Measurements from ENCODE around the gene RIPK4. TPM values are rescaled to one million over a fixed set of nuclear protein-coding genes. Genes with fewer than 3 reads are reported as not detected.

The RIPK4 gene
- total RNA-seq, 1 donor from 2014 or later = 28.0 TPM

- H3K4me1 ChIP-seq = no peaks in the 10 kb centered on the region
- no peak overlapping the region for H3K4me3 ChIP-seq
- H3K27ac ChIP-seq = no peak overlapping the region
- DNase-seq (ENCODE audit: extremely low spot score in 2 of 2) = no peak
- intact Hi-C loops (cut with DNase I) = no loop called here
- H3K9me3 ChIP-seq = no peaks in the 10 kb centered on the region
- peaks cover 0 to 23% of the 10 kb centered on the region in 2 donors for H3K36me3 ChIP-seq
- TF ChIP-seq POLR2AphosphoS5 (IDR thresholded peaks at IDR 0.05; ENCODE audit: insufficient read depth in 1 of 2, low read depth in 1 of 2) = no peak
- TF ChIP-seq POLR2A (IDR thresholded peaks at IDR 0.05) = no peak
- TF ChIP-seq, protein P1, sequence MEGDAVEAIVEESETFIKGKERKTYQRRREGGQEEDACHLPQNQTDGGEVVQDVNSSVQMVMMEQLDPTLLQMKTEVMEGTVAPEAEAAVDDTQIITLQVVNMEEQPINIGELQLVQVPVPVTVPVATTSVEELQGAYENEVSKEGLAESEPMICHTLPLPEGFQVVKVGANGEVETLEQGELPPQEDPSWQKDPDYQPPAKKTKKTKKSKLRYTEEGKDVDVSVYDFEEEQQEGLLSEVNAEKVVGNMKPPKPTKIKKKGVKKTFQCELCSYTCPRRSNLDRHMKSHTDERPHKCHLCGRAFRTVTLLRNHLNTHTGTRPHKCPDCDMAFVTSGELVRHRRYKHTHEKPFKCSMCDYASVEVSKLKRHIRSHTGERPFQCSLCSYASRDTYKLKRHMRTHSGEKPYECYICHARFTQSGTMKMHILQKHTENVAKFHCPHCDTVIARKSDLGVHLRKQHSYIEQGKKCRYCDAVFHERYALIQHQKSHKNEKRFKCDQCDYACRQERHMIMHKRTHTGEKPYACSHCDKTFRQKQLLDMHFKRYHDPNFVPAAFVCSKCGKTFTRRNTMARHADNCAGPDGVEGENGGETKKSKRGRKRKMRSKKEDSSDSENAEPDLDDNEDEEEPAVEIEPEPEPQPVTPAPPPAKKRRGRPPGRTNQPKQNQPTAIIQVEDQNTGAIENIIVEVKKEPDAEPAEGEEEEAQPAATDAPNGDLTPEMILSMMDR (IDR thresholded peaks at IDR 0.05) = no peak
- no peaks in the 10 kb centered on the region for H3K27me3 ChIP-seq
Measured at GRCh38 chr21:41802198-41802584, 35.3 kb upstream of the RIPK4 start.

DNA sequence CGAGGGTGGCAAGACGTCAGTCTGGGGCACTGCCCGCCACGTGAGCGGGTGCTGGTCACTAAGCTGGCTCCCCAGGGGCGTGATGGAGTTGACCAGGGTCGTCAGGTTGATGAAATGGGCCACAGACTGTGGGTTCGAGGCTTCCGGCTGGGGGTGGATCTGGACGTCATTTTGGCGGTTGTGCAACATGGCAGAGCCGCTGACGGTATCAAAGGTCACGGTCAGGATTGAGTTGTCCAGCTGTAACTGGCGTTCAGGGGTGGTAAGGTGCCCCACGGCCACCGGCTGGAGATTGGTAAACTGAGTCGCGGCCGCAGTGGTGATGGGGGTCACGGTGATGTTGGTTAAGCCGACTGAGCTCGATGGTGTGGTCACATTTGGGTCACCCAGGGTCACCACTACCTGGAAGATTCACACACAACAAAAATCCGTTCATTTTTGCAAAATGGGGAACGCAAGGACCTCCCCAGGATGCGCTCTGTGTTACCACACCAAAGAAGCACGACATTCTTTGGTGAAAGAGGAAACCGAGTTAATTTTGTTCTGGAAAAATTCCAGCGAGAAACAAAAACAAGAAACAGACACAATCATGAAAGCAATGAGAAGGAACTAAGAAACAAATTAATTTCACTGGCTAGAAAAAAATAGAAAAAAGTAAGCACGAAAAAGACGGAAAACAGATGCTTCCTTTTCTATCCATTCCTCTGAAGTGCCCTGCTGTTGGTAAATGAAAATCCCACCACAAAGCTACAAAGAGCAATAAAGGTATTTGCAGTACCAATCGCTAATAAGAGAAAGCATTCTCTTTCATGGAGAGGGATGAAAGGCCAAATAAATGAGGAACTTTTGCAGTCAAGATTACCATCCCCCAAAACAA, 34.7 kb upstream of the RIPK4 start:
- TF ChIP-seq, protein P1 (IDR thresholded peaks at IDR 0.05) = no peak
- no peak for TF ChIP-seq POLR2AphosphoS5 (IDR thresholded peaks at IDR 0.05; ENCODE audit: insufficient read depth in 1 of 2, low read depth in 1 of 2)
- TF ChIP-seq POLR2A (IDR thresholded peaks at IDR 0.05) = no peak
- H3K4me3 ChIP-seq = no peak overlapping the region
- intact Hi-C loops (cut with DNase I) = no loop called here
- peaks cover 0 to 23% of the 10 kb centered on the region in 2 donors for H3K36me3 ChIP-seq
- no peaks in the 10 kb centered on the region for H3K4me1 ChIP-seq
- no peaks in the 10 kb centered on the region for H3K27me3 ChIP-seq
- H3K27ac ChIP-seq = no peak overlapping the region
- no peaks in the 10 kb centered on the region for H3K9me3 ChIP-seq
- DNase-seq (ENCODE audit: extremely low spot score in 2 of 2) = no peak

DNA sequence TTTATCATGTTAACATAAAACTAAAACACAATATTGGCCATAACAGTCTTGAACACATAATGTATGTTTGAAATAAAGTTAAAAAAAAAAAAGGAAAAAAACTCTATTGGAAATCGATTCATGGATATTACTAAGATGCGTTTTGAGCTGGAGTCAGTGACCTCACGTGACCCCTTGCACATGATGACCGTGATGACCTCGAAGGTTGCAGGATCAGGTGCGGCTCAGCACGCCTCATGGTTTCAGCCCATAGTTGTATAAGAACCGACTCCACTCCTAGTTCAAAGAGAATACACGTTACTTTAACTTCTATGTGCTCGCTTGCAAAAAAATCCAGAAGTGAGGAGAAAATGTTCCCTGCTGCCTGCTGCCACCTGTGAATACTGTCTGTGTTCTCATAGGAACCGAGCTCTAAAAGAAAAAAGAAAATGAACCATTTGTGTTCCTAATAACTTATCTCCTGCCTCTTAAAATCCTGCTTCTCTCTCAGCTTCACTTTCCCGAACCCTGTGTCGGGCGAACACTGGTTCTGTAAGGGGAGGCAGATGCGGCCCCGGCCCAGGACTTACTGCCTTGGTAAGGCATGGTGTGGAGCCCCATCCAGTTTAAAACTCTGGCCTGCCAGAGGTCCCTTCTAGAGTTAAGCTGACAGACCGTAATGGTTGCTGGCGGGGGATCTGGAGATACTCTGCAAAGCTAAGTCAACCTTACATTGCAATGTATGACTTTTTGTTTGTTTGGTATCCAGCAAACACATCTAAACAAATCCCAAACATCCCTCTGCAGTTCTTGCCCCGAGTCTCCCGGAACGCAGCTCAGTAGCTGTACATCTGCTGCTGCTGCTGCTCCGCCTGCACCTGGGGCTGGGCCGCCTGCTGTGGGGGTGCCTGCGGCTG, 33.8 kb upstream of the RIPK4 start:
- DNase-seq (ENCODE audit: extremely low spot score in 2 of 2) = no peak
- H3K4me3 ChIP-seq = no peak overlapping the region
- H3K4me1 ChIP-seq = no peaks in the 10 kb centered on the region
- intact Hi-C loops (cut with DNase I) = no loop called here
- TF ChIP-seq POLR2AphosphoS5 (IDR thresholded peaks at IDR 0.05; ENCODE audit: insufficient read depth in 1 of 2, low read depth in 1 of 2) (no peak), POLR2A (IDR thresholded peaks at IDR 0.05) (no peak)
- TF ChIP-seq, protein P1 (IDR thresholded peaks at IDR 0.05) = no peak
- H3K36me3 ChIP-seq = peaks cover 0 to 23% of the 10 kb centered on the region in 2 donors
- H3K27me3 ChIP-seq = no peaks in the 10 kb centered on the region
- no peaks in the 10 kb centered on the region for H3K9me3 ChIP-seq
- no peak overlapping the region for H3K27ac ChIP-seq

DNA sequence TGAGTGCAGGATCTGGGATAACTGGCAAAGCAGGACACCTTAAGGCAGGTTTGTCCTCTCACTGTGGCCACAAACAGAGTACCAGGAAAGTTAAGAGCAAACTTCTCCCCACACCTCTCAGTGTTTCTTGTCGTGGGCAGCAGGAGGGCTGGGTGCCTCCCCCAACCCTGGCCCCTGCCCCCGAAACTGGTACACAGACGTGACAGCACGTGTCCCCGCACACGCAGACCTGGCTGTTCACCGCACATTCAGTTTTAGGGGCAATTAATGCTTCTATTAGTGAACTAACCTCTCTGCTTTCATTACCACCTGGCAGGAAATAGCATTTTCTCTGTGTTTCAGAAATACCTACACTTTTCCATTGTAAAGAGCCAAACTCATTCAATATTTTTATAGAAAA, 32.9 kb upstream of the RIPK4 start:
- intact Hi-C loops (cut with DNase I) = no loop called here

More for the DNA sequence above, 32.9 kb upstream of the RIPK4 start:
- H3K9me3 ChIP-seq = no peaks in the 10 kb centered on the region
- no peaks in the 10 kb centered on the region for H3K27me3 ChIP-seq
- no peak overlapping the region for H3K4me3 ChIP-seq
- H3K36me3 ChIP-seq = peaks cover 0 to 23% of the 10 kb centered on the region in 2 donors
- DNase-seq (ENCODE audit: extremely low spot score in 2 of 2) = no peak
- no peaks in the 10 kb centered on the region for H3K4me1 ChIP-seq
- TF ChIP-seq POLR2A (IDR thresholded peaks at IDR 0.05) = no peak
- TF ChIP-seq, protein P1 (IDR thresholded peaks at IDR 0.05) = no peak
- no peak overlapping the region for H3K27ac ChIP-seq
